Mesendoderm (in vitro differentiated cells): ENCODE data around the gene ALAS1. TPM values are rescaled to one million over a fixed set of nuclear protein-coding genes. Genes with fewer than 3 reads are reported as not detected.

ENCODE experiments used
- DNase-seq: peaks from one replicate; pipeline ENCODE4 v3.0.0; 2013
- H2AK5ac ChIP-seq: 2 replicates; pipeline ENCODE4 v1.6.1; 2013; ENCODE audit warnings: low read length, inconsistent platforms
- H2BK120ac ChIP-seq: 2 replicates; pipeline ENCODE4 v1.6.1; 2013; ENCODE audit warnings: low read depth, mild to moderate bottlenecking, low read length, moderate library complexity, mixed read lengths
- H2BK15ac ChIP-seq: replicated peaks from 2 replicates; pipeline ENCODE4 v1.6.1; 2013; ENCODE audit warnings: low read depth, mild to moderate bottlenecking, moderate library complexity
- H2BK5ac ChIP-seq: 2 replicates; pipeline ENCODE4 v1.6.1; 2013; ENCODE audit warnings: low read length, inconsistent platforms
- H3K18ac ChIP-seq: 2 replicates; pipeline ENCODE4 v1.6.1; 2013; ENCODE audit warnings: mild to moderate bottlenecking, low read length, mixed read lengths
- H3K23ac ChIP-seq: one replicate; pipeline ENCODE4 v1.6.1; 2013; ENCODE audit warnings: low read length
- H3K27ac ChIP-seq: 2 replicates; pipeline ENCODE4 v1.5.1; 2013; ENCODE audit warnings: low read depth, mild to moderate bottlenecking, inconsistent platforms, low read length, moderate library complexity
- H3K27me3 ChIP-seq: 2 replicates; pipeline ENCODE4 v1.6.1; 2013; ENCODE audit warnings: low read length, control low read depth, mild to moderate bottlenecking, inconsistent platforms; ENCODE audit not compliant: insufficient read depth, poor library complexity
- H3K36me3 ChIP-seq: 2 replicates; pipeline ENCODE4 v1.6.1; 2013; ENCODE audit warnings: low read length, inconsistent platforms; ENCODE audit not compliant: control insufficient read depth, insufficient read depth
- H3K4ac ChIP-seq: one replicate; pipeline ENCODE4 v1.6.1; 2013; ENCODE audit warnings: low read depth, mild to moderate bottlenecking, low read length, moderate library complexity
- H3K4me1 ChIP-seq: 2 replicates; pipeline ENCODE4 v1.6.1; 2013; ENCODE audit warnings: low read depth, low read length, inconsistent platforms; ENCODE audit not compliant: control insufficient read depth
- H3K4me2 ChIP-seq: 2 replicates; pipeline ENCODE4 v1.6.1; 2013; ENCODE audit warnings: low read length
- H3K4me3 ChIP-seq: 2 replicates; pipeline ENCODE4 v1.5.1; 2013; ENCODE audit warnings: mild to moderate bottlenecking, low read length
- H3K56ac ChIP-seq: one replicate; pipeline ENCODE4 v1.6.1; 2013; ENCODE audit warnings: low read length
- H3K79me1 ChIP-seq: 2 replicates; pipeline ENCODE4 v1.6.1; 2013; ENCODE audit warnings: low read length, inconsistent platforms
- H3K79me2 ChIP-seq: 2 replicates; pipeline ENCODE4 v1.6.1; 2013; ENCODE audit warnings: mild to moderate bottlenecking, low read length; ENCODE audit not compliant: control insufficient read depth, insufficient read depth
- H3K9ac ChIP-seq: 2 replicates; pipeline ENCODE4 v1.6.1; 2013; ENCODE audit warnings: low read length, inconsistent platforms
- H4K5ac ChIP-seq: one replicate; pipeline ENCODE4 v1.6.1; 2013; ENCODE audit warnings: low read length
- H4K8ac ChIP-seq: one replicate; pipeline ENCODE4 v1.6.1; 2013; ENCODE audit warnings: low read depth, mild to moderate bottlenecking, control low read depth, low read length, moderate library complexity
- whole genome bisulfite sequencing: extraction: QIAGEN DNeasy Blood & Tissue Kit; methylation state at CpG from one replicate; pipeline ENCODE4 v1.1.7; 2013; ENCODE audit warnings: low lambda C conversion rate, missing lambda C conversion rate; ENCODE audit not compliant: insufficient coverage; ENCODE audit errors: extremely low coverage; 5-methylcytosine and 5-hydroxymethylcytosine counted together
- polyA plus RNA-seq, 2 experiments: library from polyadenylated mRNA; stranded (reverse); fragments of 200-250 nt; gene quantifications; one replicate each; pipeline ENCODE4 v1.2.3, GENCODE V29; 2013

The ALAS1 gene
- polyA plus RNA-seq (2013, experiment 1 of 2), result 27.9 TPM
- polyA plus RNA-seq (2013, experiment 2 of 2), result 28.4 TPM

DNA sequence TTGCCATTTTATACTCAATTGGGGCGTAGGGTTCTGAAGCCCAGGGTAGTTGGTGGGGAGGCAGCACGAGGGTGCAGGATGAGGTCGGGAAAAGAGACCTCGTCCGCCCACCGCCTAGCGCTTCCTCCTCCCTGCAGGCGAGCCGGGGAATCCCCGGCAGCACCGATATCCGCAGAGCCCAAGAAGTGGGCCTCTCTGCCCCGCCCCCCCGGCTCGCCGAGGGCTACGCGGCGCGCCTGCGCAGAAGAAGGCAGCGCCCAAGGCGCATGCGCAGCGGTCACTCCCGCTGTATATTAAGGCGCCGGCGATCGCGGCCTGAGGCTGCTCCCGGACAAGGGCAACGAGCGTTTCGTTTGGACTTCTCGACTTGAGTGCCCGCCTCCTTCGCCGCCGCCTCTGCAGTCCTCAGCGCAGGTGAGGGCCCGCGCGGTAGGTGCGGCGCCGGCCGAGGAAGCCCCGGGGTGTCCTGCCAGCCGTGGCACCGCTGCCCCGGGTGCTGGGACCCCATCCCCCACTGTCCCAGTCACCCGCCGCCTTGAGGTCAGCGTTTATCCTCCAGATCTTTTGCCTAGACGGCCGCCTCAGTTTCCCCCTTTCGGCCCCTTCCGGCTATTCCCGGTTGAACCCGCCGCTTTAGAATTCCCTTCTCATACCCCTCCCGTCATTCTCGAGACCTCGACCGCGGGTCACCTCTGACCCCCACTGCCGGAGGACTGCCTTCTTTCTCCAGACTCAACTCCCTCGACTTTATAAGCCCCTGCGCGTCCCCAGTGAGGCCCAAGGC lies at the start of gene ALAS1:
ALAS1 (plus strand) TSS at position 319 of the 784 bp plus-strand sequence. CDS start 1,082 bp downstream, outside the sequence.
- no CpG with 5 or more reads among the region's 71 CpGs for WGBS
- Histone ChIP-seq H4K8ac (peak within 1 kb of the TSS; percentile 78), H3K4ac (peak within 1 kb of the TSS; percentile 39), H3K18ac (peak within 1 kb of the TSS; percentile 51), H3K4me2 (peak within 1 kb of the TSS; percentile 85), H2BK5ac (peak within 1 kb of the TSS; percentile 83), H4K5ac (peak within 1 kb of the TSS; percentile 59), H3K56ac (peak within 1 kb of the TSS; percentile 98), H2BK15ac (no peak within 1 kb of the TSS), H3K23ac (no peak within 1 kb of the TSS), H3K79me2 (peaks cover 3% of the 10 kb centered on the region), H3K4me1 (no peaks in the 10 kb centered on the region), H3K79me1 (peaks cover 7% of the 10 kb centered on the region), H2AK5ac (no peak within 1 kb of the TSS), H3K36me3 (peaks cover 5% of the 10 kb centered on the region), H3K9ac (peak within 1 kb of the TSS; percentile 97), H3K4me3 (peak within 1 kb of the TSS; percentile 91), H3K27me3 (no peaks in the 10 kb centered on the region), H3K27ac (peak within 1 kb of the TSS; percentile 12), H2BK120ac (no peak within 1 kb of the TSS)
- DNase-seq, result peak; percentile 94

- Histone ChIP-seq H3K18ac (no peak overlapping the region), H4K8ac (no peak overlapping the region), H3K27me3 (no peaks in the 10 kb centered on the region), H3K4me2 (no peak overlapping the region), H2AK5ac (no peak overlapping the region), H3K4ac (no peak overlapping the region), H3K36me3 (peaks cover 3% of the 10 kb centered on the region), H3K4me3 (no peak overlapping the region), H2BK5ac (no peak overlapping the region), H3K79me2 (no peaks in the 10 kb centered on the region), H2BK120ac (no peak overlapping the region), H3K4me1 (peaks cover 4% of the 10 kb centered on the region), H3K79me1 (peaks cover 6% of the 10 kb centered on the region), H3K9ac (no peak overlapping the region), H2BK15ac (no peak overlapping the region), H3K56ac (no peak overlapping the region), H4K5ac (no peak overlapping the region), H3K23ac (no peak overlapping the region), H3K27ac (no peak overlapping the region)
- no CpG with 5 or more reads among the region's 8 CpGs for WGBS
- DNase-seq, result no peak
Measured at GRCh38 chr3:52149021-52149420, 48.9 kb upstream of the ALAS1 start.

DNA sequence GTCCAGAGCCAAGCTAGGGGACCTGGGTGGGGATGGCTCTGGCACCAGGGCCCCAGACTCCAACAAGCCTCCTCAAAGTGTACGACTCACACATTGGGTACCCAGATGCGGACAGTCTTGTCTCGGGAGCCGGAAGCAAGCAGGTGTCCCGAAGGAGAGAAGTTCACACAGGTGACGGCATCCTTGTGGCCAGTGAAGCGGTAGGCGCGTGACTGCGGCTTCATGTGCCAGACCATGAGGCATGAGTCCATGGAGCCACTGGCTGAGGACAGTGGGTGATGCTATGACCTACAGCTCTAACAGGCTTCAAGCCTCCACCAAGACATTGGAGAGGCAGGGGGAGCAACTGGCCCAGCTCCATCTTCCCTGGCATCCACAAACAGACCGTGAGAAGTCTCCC lies 48.2 kb upstream of the ALAS1 start:
- no peak overlapping the region for H2BK120ac ChIP-seq
- no peak overlapping the region for H2BK15ac ChIP-seq
- H3K18ac ChIP-seq, result no peak overlapping the region
- H2AK5ac ChIP-seq, result no peak overlapping the region
- H3K9ac ChIP-seq, result no peak overlapping the region
- no peaks in the 10 kb centered on the region for H3K27me3 ChIP-seq
- no peak overlapping the region for H2BK5ac ChIP-seq
- H4K5ac ChIP-seq, result no peak overlapping the region
- H3K4ac ChIP-seq, result no peak overlapping the region
- H3K4me1 ChIP-seq, result peaks cover 4% of the 10 kb centered on the region
- H3K23ac ChIP-seq, result no peak overlapping the region
- no peak overlapping the region for H3K56ac ChIP-seq
- no peak for DNase-seq
- no peak overlapping the region for H3K27ac ChIP-seq
- peaks cover 6% of the 10 kb centered on the region for H3K79me1 ChIP-seq
- H3K79me2 ChIP-seq, result no peaks in the 10 kb centered on the region
- WGBS, result no CpG with 5 or more reads among the region's 11 CpGs
- H3K36me3 ChIP-seq, result peaks cover 3% of the 10 kb centered on the region
- no peak overlapping the region for H4K8ac ChIP-seq
- H3K4me2 ChIP-seq, result no peak overlapping the region
- H3K4me3 ChIP-seq, result no peak overlapping the region

DNA sequence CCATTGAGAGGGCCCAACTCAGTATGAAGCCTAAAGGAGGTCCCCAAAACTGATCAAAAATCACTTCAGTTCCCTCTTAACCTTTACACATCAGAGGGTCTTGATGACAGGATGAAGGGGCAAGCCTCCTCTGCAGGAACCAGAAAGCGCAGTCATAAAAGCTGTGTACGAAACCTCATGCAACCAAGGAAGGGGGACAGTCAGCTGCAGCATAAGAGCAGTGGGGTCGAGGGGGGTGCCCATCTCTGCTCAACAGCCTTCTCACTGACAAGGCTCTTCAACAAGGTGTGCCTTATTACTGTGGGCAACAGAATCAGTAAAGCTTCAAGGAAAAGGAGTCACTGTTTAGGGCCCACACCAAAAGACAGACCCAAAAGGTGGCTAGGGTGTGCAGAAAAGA lies 47.6 kb upstream of the ALAS1 start:
- peaks cover 4% of the 10 kb centered on the region for H3K4me1 ChIP-seq
- no peak overlapping the region for H4K8ac ChIP-seq
- DNase-seq, result no peak
- no peak overlapping the region for H3K4me2 ChIP-seq
- H2BK15ac ChIP-seq, result no peak overlapping the region
- H3K79me1 ChIP-seq, result peaks cover 6% of the 10 kb centered on the region
- no peak overlapping the region for H3K4ac ChIP-seq
- H2BK120ac ChIP-seq, result no peak overlapping the region
- H3K27ac ChIP-seq, result no peak overlapping the region
- WGBS, result no CpG with 5 or more reads among the region's 3 CpGs
- H3K79me2 ChIP-seq, result no peaks in the 10 kb centered on the region
- no peak overlapping the region for H3K23ac ChIP-seq
- H3K27me3 ChIP-seq, result no peaks in the 10 kb centered on the region
- H3K4me3 ChIP-seq, result no peak overlapping the region
- no peak overlapping the region for H3K56ac ChIP-seq
- no peak overlapping the region for H4K5ac ChIP-seq
- H3K18ac ChIP-seq, result no peak overlapping the region
- H3K9ac ChIP-seq, result no peak overlapping the region
- H2BK5ac ChIP-seq, result no peak overlapping the region
- H3K36me3 ChIP-seq, result peaks cover 3% of the 10 kb centered on the region
- no peak overlapping the region for H2AK5ac ChIP-seq

GRCh38 chr3:52150860-52151259 lies 47.1 kb upstream of the ALAS1 start:
- Histone ChIP-seq H2BK15ac (no peak overlapping the region), H3K79me2 (no peaks in the 10 kb centered on the region), H2AK5ac (no peak overlapping the region), H3K36me3 (no peaks in the 10 kb centered on the region), H3K27me3 (no peaks in the 10 kb centered on the region), H3K79me1 (peaks cover 6% of the 10 kb centered on the region), H3K18ac (no peak overlapping the region), H3K27ac (no peak overlapping the region), H3K4ac (no peak overlapping the region), H3K23ac (no peak overlapping the region), H3K9ac (no peak overlapping the region), H3K4me2 (no peak overlapping the region), H3K4me3 (no peak overlapping the region), H4K8ac (no peak overlapping the region), H2BK5ac (no peak overlapping the region), H2BK120ac (no peak overlapping the region), H3K4me1 (peaks cover 4% of the 10 kb centered on the region), H4K5ac (no peak overlapping the region), H3K56ac (peak overlapping the region; percentile 11)
- WGBS, result no CpG with 5 or more reads among the region's 4 CpGs
- DNase-seq, result no peak
